GM18499 (cell line): ENCODE results near the gene IRX5.

Source experiments
- ATAC-seq: cut with Tn5 transposase; IDR thresholded peaks from one replicate; pipeline ENCODE4 v1.9.1; 2021; ENCODE audit warnings: moderate number of reproducible peaks; ENCODE audit not compliant: insufficient read depth, unreplicated experiment

IRX5 gene

GRCh38 chr16:54929090-54930004 lies 1.3 kb upstream of the IRX5 start:
- peak; percentile 77 for ATAC-seq

GRCh38 chr16:54930869-54931119 lies 129 bp downstream of the IRX5 start:
- no peak for ATAC-seq

DNA sequence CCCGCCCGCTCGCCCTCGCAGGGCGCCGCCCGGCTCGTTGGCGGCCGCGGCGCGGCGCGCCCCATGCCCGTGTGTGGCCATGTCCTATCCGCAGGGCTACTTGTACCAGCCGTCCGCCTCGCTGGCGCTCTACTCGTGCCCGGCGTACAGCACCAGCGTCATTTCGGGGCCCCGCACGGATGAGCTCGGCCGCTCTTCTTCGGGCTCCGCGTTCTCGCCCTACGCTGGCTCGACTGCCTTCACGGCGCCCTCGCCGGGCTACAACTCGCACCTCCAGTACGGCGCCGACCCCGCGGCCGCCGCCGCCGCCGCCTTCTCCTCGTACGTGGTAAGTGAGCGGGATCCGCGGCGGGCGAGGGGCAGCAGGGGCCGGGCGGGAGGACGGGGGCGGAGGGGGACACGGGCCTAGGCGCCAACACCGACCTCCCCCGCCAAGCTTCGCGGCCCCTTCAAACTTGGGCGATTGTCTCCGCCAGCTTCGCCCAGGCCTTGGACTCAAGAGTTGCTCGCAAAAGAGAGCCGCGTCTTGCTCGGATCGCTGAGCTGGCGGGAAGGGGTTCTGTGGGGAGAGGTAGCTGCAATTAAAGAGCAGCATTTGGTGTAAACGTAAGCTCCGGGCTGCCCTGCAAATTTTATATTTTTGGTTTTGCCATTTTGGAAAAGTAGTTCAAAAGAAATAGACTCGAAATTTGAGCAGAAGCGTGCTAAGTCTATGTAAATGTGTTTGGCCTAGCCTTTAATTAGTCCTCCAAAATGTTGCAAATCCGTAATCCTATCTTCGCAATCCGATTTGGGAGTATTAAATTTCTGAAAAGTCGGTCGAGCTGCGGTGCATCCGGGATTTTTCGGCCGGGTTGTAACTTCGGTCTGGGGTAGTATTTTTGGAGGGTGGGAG lies 702 bp downstream of the IRX5 start:
- ATAC-seq: no peak

GRCh38 chr16:54932021-54932660 lies 1.5 kb downstream of the IRX5 start:
- no peak for ATAC-seq

- no peak for ATAC-seq
Observed at GRCh38 chr16:54932737-54933254, 2.1 kb downstream of the IRX5 start.

GRCh38 chr16:54933281-54934011 lies 2.8 kb downstream of the IRX5 start:
- no peak for ATAC-seq

DNA sequence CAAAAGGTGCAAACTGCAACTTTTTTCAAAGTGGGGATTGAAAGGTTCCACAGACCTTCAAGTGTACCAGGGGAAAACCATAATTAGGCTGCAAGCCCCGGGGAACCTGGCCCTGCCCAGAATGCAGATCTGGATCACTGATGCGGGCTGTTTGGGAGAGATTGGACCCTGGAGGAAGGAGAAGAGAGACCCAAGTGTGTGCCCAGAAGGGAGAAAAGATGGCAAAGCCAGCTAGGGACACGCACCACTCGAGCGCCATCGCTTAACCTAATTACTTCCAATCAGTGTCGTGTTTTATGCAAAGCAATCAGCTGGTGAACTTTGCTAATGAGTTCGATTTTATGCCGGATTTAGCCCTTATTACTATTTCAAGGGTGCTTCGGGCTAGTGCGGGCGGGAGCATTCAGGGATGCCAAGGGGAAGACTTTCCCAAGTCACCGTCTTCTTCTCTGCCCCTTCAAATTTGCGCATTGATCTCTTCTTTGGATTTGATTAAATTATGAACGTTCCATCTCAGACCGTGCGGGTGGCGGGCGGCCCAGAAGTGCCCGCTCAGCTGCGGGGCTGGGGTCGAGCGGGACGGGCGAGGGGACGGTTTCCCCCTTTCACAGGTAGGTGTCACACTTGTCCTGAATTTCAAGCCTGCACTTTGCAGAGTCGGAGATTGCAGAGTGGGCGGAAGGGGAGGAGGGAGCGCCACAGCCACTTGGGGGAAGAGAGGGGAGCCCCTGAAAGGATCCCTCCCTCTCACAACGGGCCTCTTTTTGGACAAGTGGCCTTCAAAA lies 4.0 kb downstream of the IRX5 start:
- no peak for ATAC-seq

DNA sequence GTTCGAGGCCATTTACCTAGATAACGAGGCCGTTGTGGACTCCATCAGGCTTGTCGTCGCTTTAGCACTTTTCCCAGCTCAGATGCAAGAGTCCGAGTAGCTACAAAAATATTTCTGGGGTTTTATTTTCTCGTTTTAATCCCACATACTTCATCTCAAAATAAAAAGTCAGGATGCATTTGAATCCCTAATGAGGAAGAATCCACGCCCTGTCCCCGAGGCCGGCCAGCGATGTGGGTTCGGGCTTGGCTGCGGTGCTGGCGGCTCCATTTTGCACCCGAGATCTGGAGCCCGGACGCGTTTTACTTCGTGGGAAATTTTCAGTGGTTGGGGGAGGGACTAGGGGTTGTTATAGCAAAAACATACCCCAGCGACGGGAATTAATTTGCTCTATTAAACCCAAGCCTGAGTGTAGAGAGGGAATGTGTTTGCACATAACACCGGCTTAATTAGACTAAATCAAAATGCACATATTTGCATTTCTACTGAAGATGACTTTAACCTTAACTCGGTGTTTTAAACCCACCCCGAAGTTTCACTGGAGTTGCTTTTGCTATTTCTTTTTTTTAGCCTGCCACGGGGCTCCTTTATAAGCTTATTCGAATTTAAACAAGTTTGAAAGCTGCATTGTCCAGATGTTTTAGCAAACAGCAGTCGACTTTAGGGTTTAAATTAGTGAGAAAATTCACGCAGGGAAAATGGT lies 4.8 kb downstream of the IRX5 start:
- no peak for ATAC-seq

DNA sequence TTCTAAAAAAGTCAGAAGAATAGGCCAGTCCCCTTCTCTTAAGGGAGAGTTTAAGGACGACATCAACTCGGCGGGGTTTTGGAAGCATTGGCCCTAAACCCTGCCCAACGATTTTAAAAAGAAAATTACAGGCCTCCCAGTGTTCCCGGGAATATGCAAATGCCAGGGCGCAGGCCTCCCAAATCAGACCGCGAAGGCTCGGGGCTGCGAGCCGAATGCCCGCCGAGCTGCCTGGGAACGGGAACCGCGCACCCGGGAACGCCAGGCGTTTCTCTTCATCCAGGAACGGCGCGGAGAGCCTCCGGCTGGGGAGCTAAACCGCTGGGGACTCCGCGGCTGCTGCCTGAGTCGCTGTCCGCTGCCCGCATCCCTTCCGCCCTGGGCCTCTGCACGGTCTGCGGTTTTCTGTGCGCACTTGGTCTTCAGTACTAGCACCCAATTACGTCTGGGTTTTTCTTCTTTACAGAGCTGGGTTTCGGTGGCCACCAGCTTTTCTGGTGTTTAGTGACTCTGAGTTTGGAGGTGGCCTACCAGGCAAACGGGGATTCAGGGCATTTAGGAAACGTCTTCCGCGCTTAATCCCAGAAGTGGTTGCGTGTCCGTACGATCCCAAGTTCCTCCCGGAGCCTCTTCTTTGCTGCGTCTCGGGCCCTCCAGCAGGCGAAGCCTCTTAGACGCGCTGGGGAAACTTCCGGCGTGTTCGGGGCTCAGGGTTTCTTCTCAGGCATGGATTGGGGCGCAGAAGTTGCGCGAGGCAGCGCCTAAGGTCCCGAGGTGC lies 5.7 kb downstream of the IRX5 start:
- no peak for ATAC-seq

DNA sequence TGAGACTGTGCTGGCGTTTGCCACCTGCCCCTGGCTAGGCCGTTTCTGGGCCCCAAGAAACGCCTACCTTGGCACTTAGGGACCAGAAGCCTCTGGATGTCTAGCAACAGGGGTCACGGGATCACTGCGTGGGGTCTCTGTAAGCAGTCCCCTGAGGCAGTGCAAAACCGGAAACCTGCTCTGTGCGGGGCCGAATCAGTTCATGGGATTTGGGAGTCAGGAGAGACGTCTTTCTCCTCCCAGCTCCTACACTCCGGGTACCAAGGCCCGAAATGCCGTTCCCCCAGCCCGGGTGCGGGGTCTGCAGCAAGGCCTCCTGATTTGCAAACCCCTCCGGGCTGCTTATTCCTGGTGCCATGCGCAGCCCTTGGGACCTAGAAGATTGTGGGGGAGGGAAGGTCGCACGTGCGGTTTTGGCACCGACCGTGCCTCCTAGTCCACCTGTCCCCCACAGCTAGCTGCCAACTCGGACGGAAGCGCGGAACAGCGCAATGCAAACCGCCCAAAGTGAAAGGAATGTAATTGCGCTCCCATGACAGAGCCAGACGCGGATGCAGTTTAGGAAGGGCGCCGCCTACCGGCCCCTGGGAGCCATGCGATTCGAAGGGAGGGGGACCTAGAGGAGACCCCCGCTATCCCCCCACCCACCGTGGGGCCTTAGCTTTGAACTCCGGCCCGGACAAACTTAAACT lies 6.5 kb downstream of the IRX5 start:
- no peak for ATAC-seq

GRCh38 chr16:54937671-54938211 lies 7.1 kb downstream of the IRX5 start:
- ATAC-seq: no peak

DNA sequence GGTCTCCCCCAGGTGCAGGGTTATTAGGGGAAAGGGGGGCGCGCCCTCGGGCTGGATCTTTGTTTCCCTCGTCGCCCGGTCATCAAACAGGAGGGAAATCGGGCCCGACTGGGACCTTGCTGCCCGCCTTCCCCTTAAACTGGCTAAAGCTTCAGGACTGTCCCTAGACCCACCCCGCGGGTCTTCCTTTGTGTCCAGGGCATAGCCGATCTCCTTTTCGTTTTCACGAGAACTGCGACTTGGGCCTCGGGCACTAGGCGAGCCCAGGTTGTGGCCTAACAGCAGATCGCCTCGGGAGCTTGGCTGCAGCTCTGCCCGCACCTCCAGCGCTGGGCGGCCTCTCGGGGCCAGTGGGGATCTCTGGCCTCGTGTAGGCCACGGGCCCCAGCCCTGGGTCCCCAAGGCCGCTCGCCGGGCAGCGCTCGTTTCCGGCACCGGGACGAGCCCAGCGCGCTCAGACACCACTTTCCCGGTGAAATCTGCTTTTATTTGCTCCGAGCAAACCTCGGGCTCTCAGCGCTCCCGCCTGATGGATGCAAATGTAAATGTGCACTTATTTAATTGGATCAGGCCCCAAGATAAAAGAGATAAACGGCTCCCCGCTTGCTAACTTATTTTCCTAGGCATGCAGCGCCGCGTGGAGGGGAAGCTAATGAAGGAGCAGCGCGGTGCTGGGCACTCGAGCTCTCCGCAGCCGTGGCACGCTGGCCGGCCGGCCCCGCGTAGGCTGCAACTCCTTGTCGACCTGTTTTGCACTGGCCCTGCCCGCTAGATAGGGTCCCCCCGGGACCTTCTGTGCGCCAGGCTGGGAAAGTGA lies 7.8 kb downstream of the IRX5 start:
- ATAC-seq: no peak

- ATAC-seq: no peak
Observed at GRCh38 chr16:54939029-54939346, 8.3 kb downstream of the IRX5 start.

DNA sequence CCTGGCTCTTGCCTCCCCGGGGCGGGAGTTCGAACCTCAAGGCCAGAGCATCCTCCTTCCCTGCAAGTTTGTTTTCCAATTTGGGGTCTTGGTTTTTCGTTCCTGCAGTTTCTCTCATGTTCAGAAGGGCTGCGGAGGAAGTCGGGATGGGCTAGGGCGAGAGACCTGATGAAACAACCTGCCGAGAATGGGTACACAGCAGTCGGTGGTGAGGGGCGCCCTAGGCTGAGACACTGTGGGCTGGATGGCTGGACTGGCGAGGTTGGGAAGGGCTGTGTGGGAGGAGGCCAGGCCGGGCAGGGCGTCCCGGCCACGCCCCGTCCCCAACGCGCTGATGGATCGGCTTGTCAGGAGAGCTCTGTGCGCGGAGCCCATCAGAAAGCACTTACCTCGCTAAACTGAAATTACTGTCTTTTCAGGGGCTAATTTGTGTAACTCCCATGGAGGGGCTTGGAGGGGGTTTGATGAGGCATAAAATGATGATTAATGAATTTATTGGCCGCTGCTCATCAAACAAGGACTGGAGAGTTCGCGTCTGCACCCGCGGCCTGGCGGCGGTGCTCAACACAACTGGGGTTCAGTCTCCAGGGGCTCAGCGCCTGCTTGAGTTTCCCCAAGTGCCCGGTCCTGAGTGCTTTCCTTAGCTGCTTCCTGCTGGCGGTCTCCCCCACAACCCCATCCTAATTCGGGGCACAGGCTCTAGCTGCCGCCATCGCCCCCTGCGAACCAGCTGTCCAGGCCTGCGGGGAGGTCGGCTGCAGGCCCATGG lies 9.0 kb downstream of the IRX5 start:
- no peak for ATAC-seq

- ATAC-seq: no peak
Observed at GRCh38 chr16:54940279-54940604, 9.6 kb downstream of the IRX5 start.

DNA sequence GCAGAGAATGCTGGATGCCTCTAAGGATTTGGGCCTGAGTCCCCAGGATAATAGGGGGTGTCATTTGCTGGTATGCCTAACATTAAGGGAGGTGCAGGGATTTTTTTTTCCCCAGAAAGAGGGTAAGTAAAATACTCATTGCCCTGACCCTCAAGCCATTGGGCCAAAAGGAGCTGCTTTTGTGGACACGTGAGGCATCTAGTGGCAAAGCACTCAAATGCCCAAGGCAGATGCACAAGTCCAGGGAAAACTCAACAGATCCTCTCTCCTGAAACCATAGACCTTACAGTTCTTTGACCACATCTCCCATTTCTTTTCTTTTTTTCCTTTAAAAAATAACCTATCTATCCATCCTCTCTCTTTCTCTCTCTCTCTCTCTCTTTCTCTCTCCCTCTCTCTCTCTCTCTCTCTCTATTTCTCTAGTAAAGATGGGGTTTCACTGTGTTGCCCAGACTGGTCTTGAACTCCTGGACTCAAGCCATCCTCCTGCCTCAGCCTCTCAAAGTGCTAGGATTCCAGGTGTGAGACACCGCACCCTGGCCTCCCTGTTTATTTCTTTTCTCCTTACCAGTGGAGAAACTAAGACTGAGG lies 11.8 kb downstream of the IRX5 start:
- no peak for ATAC-seq
